Endothelial cell of umbilical vein (primary cell): Measurements from ENCODE around the gene TAF11L14. TPM values are rescaled to one million over a fixed set of nuclear protein-coding genes. Genes with fewer than 3 reads are reported as not detected.

Experiments used
- BruUV-seq: library from RNA; stranded (reverse); fragments of 400-500 nt; replicated peaks from 2 replicates; lab custom pipeline; 2021; lab: Mats Ljungman, UMichigan
- CTCF ChIA-PET: fragments of 300-600, 350-600 bp; sonication (Branson Sonifier 250); formaldehyde crosslinking; loops from one replicate; lab custom pipeline; 2021; ENCODE audit warnings: antibody characterized with exemption, inconsistent platforms; lab: Charles Lee
- POLR2A ChIA-PET: fragments of 300-600, 350-600 bp; sonication (Branson Sonifier 250); formaldehyde crosslinking; loops from one replicate; lab custom pipeline; 2021; ENCODE audit warnings: antibody characterized with exemption, inconsistent platforms; lab: Charles Lee
- DNase-seq: peaks from one replicate; pipeline ENCODE4 v3.0.0-alpha.2; 2011; ENCODE audit warnings: low read depth, low spot score
- FAIRE-seq: peaks from 2 replicates; lab custom pipeline; 2011; peaks lifted over from hg19 to GRCh38; lab: Jason Lieb, UNC
- H2AFZ ChIP-seq: 2 replicates; pipeline ENCODE4 v1.6.0; 2012; ENCODE audit warnings: low read depth, low read length, control low read depth, inconsistent platforms
- H3K27ac ChIP-seq: 2 replicates; pipeline ENCODE4 v1.5.1; 2011; ENCODE audit warnings: low read depth, mild to moderate bottlenecking, control low read depth, low read length, moderate library complexity; ENCODE audit not compliant: insufficient read depth
- H3K27me3 ChIP-seq, 2 experiments: 2 replicates each; pipeline versions ENCODE4 v1.6.0 to v1.6.1; 2011; ENCODE audit warnings: low read length in 2 of 2, mixed read lengths in 1 of 2; ENCODE audit not compliant: control insufficient read depth in 2 of 2, insufficient read depth in 2 of 2
- H3K36me3 ChIP-seq, 2 experiments: 2 replicates in 1 of 2; 3 replicates in 1 of 2; pipeline ENCODE4 v1.5.1; 2011; ENCODE audit warnings: low read length in 2 of 2, mild to moderate bottlenecking in 1 of 2, moderate library complexity in 1 of 2; ENCODE audit not compliant: control insufficient read depth in 2 of 2, insufficient read depth in 2 of 2; ENCODE audit errors: extremely low read depth in 1 of 2
- H3K4me1 ChIP-seq: 3 replicates; pipeline ENCODE4 v1.5.1; 2011; ENCODE audit warnings: mild to moderate bottlenecking, low read length; ENCODE audit not compliant: control insufficient read depth, insufficient read depth; ENCODE audit errors: extremely low read depth
- H3K4me2 ChIP-seq: 2 replicates; pipeline ENCODE4 v1.6.1; 2011; ENCODE audit warnings: low read length, control low read depth, mixed read lengths; ENCODE audit not compliant: insufficient read depth
- H3K4me3 ChIP-seq, 3 experiments: fragments of 200-600 bp in 1 of 3; sonication (generic), shearing (Covaris generic) in 1 of 3; replicated peaks in 1 of 3; 2 replicates each; pipeline ENCODE4 v1.5.1; 2011 to 2016; ENCODE audit warnings: control low read depth in 3 of 3, low read length in 3 of 3, mild to moderate bottlenecking in 2 of 3, inconsistent platforms in 1 of 3, low read depth in 1 of 3, moderate library complexity in 1 of 3; ENCODE audit not compliant: insufficient read depth in 1 of 3
- H3K79me2 ChIP-seq: 2 replicates; pipeline ENCODE4 v1.6.0; 2012; ENCODE audit warnings: low read length, inconsistent platforms; ENCODE audit not compliant: control insufficient read depth, insufficient read depth
- H3K9ac ChIP-seq: replicated peaks from 2 replicates; pipeline ENCODE3; 2011; ENCODE audit warnings: low read length, control low read depth; ENCODE audit not compliant: insufficient read depth; ENCODE audit errors: extremely low read depth
- H3K9me1 ChIP-seq: replicated peaks from 3 replicates; pipeline ENCODE4 v1.6.0; 2011; ENCODE audit warnings: mild to moderate bottlenecking, low read length; ENCODE audit not compliant: control insufficient read depth, insufficient read depth; ENCODE audit errors: extremely low read depth
- H3K9me3 ChIP-seq: replicated peaks from 2 replicates; pipeline ENCODE4 v1.5.1; 2012; ENCODE audit warnings: low read length, inconsistent platforms; ENCODE audit not compliant: control insufficient read depth, insufficient read depth
- H4K20me1 ChIP-seq: replicated peaks from 2 replicates; pipeline ENCODE3; 2011; ENCODE audit warnings: mild to moderate bottlenecking, low read length; ENCODE audit not compliant: control insufficient read depth, insufficient read depth; ENCODE audit errors: extremely low read depth
- CTCF ChIP-seq, 2 donors: IDR thresholded peaks; 1 replicate in 1 of 2; 2 replicates in 1 of 2; pipeline ENCODE4 v1.5.1; 2011; ENCODE audit warnings: low read length in 2 of 2, mild to moderate bottlenecking in 2 of 2, moderate library complexity in 2 of 2, control low read depth in 1 of 2, inconsistent platforms in 1 of 2, low read depth in 1 of 2; ENCODE audit not compliant: insufficient read depth in 1 of 2; ENCODE audit errors: extremely low read depth in 1 of 2
- EZH2 ChIP-seq: IDR thresholded peaks from 2 replicates; pipeline ENCODE4 v1.6.1; 2012; ENCODE audit warnings: borderline replicate concordance, low read depth, mild to moderate bottlenecking, moderate library complexity, low read length, inconsistent platforms; ENCODE audit not compliant: severe bottlenecking
- FOS ChIP-seq: IDR thresholded peaks from 2 replicates; pipeline ENCODE4 v1.6.1; 2011; ENCODE audit warnings: mild to moderate bottlenecking, low read length, moderate library complexity, borderline replicate concordance; ENCODE audit not compliant: insufficient read depth
- GATA2 ChIP-seq: IDR thresholded peaks from 2 replicates; pipeline ENCODE4 v1.7.0; 2011; ENCODE audit warnings: low read depth, mild to moderate bottlenecking, moderate library complexity, mixed read lengths, low read length; ENCODE audit not compliant: insufficient read length, insufficient read depth
- JUN ChIP-seq: IDR thresholded peaks from 2 replicates; pipeline ENCODE4 v1.6.1; 2011; ENCODE audit warnings: borderline replicate concordance, low read depth; ENCODE audit not compliant: insufficient read length, insufficient read depth
- MYC ChIP-seq: IDR thresholded peaks from one replicate; pipeline ENCODE4 v1.6.1; 2011; ENCODE audit warnings: mild to moderate bottlenecking, low read depth, low read length
- POLR2A ChIP-seq: IDR thresholded peaks from 2 replicates; pipeline ENCODE4 v1.6.1; 2012; ENCODE audit warnings: low read depth, mild to moderate bottlenecking, control low read depth, low read length
- POLR2AphosphoS5 ChIP-seq: IDR thresholded peaks from 2 replicates; pipeline ENCODE4 v1.6.1; 2012; ENCODE audit warnings: low read depth, mild to moderate bottlenecking, control low read depth, low read length, moderate library complexity; ENCODE audit not compliant: insufficient read depth
- dilution Hi-C: fragments of 300-500 bp; cut with MboI; formaldehyde crosslinking; loops from one replicate; pipeline ENCODE4 v1.15.0; 2019; ENCODE audit warnings: low sequenced_read_pairs; ENCODE audit not compliant: extremely low pct_ligation_motif_present
- intact Hi-C: fragments of 100-400 bp; cut with micrococcal nuclease; formaldehyde crosslinking; loops from one replicate; pipeline ENCODE4 v1.10.0; 2022
- polyA plus RNA-seq, 4 experiments: library from polyadenylated mRNA; depleted of rRNA in 3 of 4; stranded (reverse) in 3 of 4; unstranded in 1 of 4; fragments of >200 nt; gene quantifications; 2 replicates each; pipeline versions ENCODE4 v1.2.1 to v1.2.3, GENCODE V29; 2011 to 2012; ENCODE audit warnings: missing spikeins in 1 of 4
- total RNA-seq: library from RNA; stranded (reverse); gene quantifications from 2 replicates; pipeline ENCODE4 v1.2.3, GENCODE V29; 2021
- TF ChIP-seq, protein P1 (sequence below): IDR thresholded peaks from 2 replicates; pipeline ENCODE4 v1.6.1; 2011; ENCODE audit not compliant: insufficient read depth, insufficient read length

The TAF11L14 gene
- total and polyA plus RNA-seq, 2 donors (not counting 3 experiments of a cell fraction or from before 2014, with no cell fraction given) = not detected

GRCh38 chr5:17614872-17615605 lies 19.2 kb upstream of the TAF11L14 start:
- H3K9me1 ChIP-seq = no peaks in the 10 kb centered on the region
- no TSS peak for BruUV-seq
- H3K27me3 ChIP-seq = no peaks in the 10 kb centered on the region
- H3K4me1 ChIP-seq = no peaks in the 10 kb centered on the region
- no peak overlapping the region for H3K27ac ChIP-seq
- no peak overlapping the region for H2AFZ ChIP-seq
- no peak overlapping the region for H3K4me3 ChIP-seq
- FAIRE-seq = no peak
- ChIA-PET CTCF (no interaction called here), POLR2A (no interaction called here)
- H3K9ac ChIP-seq = no peak overlapping the region
- no peak overlapping the region for H3K4me2 ChIP-seq
- no peaks in the 10 kb centered on the region for H3K9me3 ChIP-seq
- H4K20me1 ChIP-seq = no peaks in the 10 kb centered on the region
- no peaks in the 10 kb centered on the region for H3K79me2 ChIP-seq
- intact Hi-C loops (no loop called here), dilution Hi-C loops (no loop called here)
- H3K36me3 ChIP-seq = no peaks in the 10 kb centered on the region
- no peak for DNase-seq
- TF ChIP-seq GATA2 = no peak
- TF ChIP-seq, protein P1, sequence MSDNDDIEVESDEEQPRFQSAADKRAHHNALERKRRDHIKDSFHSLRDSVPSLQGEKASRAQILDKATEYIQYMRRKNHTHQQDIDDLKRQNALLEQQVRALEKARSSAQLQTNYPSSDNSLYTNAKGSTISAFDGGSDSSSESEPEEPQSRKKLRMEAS = no peak
- TF ChIP-seq EZH2 = no peak
- TF ChIP-seq POLR2AphosphoS5 = no peak
- TF ChIP-seq POLR2A = no peak
- no peak for TF ChIP-seq MYC

DNA sequence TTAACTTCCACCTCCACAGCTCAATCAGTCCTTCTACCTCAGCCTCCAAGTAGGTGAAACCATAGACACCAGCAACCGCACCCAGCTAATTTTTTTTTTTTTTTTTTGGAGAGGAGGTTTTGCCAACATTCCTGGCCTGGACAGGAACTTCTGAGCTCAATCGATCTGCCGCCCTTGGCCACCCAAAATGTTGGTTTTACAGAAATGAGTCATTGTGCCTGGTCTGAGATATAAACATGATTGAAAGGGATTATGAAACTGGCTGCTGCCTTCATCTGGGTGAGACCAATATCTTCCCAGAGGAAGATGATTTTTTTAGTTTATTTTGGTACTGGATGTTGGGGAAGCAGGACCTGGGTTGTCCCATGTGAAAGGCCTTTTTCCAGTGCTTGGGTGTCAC lies 14.9 kb upstream of the TAF11L14 start:
- H3K79me2 ChIP-seq = no peaks in the 10 kb centered on the region
- dilution Hi-C loops (no loop called here), intact Hi-C loops (no loop called here)
- H3K27ac ChIP-seq = no peak overlapping the region
- no peak overlapping the region for H3K4me2 ChIP-seq
- TF ChIP-seq POLR2A = no peak
- no peak for TF ChIP-seq EZH2
- TF ChIP-seq CTCF (IDR thresholded peaks at IDR 0.05; ENCODE audit: extremely low read depth in 1 of 2, insufficient read depth in 1 of 2, low read depth in 1 of 2, low read length in 2 of 2) = no peak
- no peak for TF ChIP-seq JUN
- no peak for TF ChIP-seq MYC
- TF ChIP-seq, protein P1 = no peak
- no peak for TF ChIP-seq POLR2AphosphoS5
- no peak for TF ChIP-seq GATA2
- TF ChIP-seq FOS = no peak
- BruUV-seq = no TSS peak
- H3K27me3 ChIP-seq = no peaks in the 10 kb centered on the region
- no peaks in the 10 kb centered on the region for H3K36me3 ChIP-seq
- H2AFZ ChIP-seq = no peak overlapping the region
- no peaks in the 10 kb centered on the region for H4K20me1 ChIP-seq
- CTCF ChIA-PET = no interaction called here
- H3K9me1 ChIP-seq = no peaks in the 10 kb centered on the region
- no peak for DNase-seq
- H3K9ac ChIP-seq = no peak overlapping the region
- H3K4me3 ChIP-seq = no peak overlapping the region
- no peaks in the 10 kb centered on the region for H3K4me1 ChIP-seq
- POLR2A ChIA-PET = no interaction called here
- no peak for FAIRE-seq
- H3K9me3 ChIP-seq = no peaks in the 10 kb centered on the region
